SK-MEL-5 (cell line): ENCODE measurements around the gene NNAT. TPM values are rescaled to one million over a fixed set of nuclear protein-coding genes. Genes with fewer than 3 reads are reported as not detected.
"Not testable (repeated sequence)": the region's sequence is repeated elsewhere in the genome, so short reads cannot be mapped to it uniquely, and the experiment has no call there.

Experiments
- DNase-seq: peaks from one replicate; pipeline ENCODE4 v3.0.0-alpha.2; 2016; ENCODE audit warnings: low read depth, low spot score
- in situ Hi-C: cut with HindIII; loops from 2 replicates; pipeline ENCODE4 v1.10.0; 2016; ENCODE audit warnings: low sequenced_read_pairs, high pct_unique_total_duplicates, low pct_unique_long_range_greater_than_20kb
- total RNA-seq: library from RNA; depleted of rRNA; stranded (reverse); fragments of >200 nt; shearing (Covaris generic); gene quantifications from 2 replicates; pipeline ENCODE4 v1.2.3, GENCODE V29; 2014

Gene NNAT
- total RNA-seq, 1 experiment from 2014 or later: not detected

GRCh38 chr20:37550101-37550920, 29.3 kb downstream of the NNAT start:
- in situ Hi-C loops, DNase-seq: not testable (repeated sequence)

GRCh38 chr20:37551660-37552059, 30.6 kb downstream of the NNAT start:
- in situ Hi-C loops, DNase-seq: not testable (repeated sequence)

- in situ Hi-C loops: no loop called here
- DNase-seq: peak; percentile 27
Measured at GRCh38 chr20:37552415-37552814, 31.4 kb downstream of the NNAT start.

DNA sequence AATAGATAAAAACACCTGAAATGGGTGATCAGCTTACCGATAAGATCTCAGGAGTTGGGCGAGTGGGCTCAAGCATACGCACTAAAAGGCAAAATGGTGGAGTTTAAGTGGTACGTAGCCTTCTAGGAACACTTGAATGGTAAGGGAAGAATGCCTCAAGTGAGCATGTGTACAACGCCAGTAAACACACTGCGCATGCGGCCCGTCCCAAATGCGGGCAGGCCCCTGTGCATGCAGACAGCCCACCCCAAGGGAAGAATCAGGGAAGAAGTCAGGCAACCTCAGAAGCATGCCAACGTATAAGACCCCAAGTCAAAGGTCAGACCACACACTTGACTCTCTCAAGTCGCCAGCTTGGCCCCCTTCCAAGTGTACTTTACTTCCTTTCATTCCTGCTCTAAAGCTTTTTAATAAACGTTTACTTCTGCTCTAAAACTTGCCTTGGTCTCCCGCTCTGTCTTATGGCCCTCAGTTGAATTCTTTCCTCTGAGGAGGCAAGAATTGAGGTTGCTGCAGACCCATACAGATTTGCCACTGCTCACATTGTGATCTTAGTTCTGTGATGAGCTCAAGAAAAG, 33.8 kb downstream of the NNAT start:
- in situ Hi-C loops, DNase-seq: not testable (repeated sequence)

DNA sequence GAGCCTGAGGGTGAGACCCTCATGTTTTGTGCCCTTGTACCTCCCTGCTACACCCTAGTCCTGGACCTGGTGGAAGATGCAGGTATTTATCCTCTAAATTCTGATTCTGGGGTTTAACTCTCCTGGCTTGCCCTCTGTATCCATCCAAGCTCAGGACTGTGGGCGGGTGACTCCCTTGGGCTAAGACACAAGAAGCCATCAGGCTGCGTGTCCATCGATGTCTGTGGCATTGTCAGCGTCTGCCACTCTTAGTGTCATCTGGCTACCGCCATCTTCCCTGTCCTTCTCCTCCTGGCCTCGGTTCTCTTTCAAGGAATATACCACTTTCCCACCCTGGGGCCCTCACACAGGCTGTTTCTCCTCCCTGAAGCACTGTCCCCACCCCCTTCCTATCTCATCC, 35.5 kb downstream of the NNAT start:
- no peak for DNase-seq
- in situ Hi-C loops: no loop called here

GRCh38 chr20:37558306-37558705, 37.3 kb downstream of the NNAT start:
- DNase-seq: no peak
- in situ Hi-C loops: no loop called here

- in situ Hi-C loops: no loop called here
- DNase-seq: no peak
Measured at GRCh38 chr20:37558779-37559178, 37.7 kb downstream of the NNAT start.

DNA sequence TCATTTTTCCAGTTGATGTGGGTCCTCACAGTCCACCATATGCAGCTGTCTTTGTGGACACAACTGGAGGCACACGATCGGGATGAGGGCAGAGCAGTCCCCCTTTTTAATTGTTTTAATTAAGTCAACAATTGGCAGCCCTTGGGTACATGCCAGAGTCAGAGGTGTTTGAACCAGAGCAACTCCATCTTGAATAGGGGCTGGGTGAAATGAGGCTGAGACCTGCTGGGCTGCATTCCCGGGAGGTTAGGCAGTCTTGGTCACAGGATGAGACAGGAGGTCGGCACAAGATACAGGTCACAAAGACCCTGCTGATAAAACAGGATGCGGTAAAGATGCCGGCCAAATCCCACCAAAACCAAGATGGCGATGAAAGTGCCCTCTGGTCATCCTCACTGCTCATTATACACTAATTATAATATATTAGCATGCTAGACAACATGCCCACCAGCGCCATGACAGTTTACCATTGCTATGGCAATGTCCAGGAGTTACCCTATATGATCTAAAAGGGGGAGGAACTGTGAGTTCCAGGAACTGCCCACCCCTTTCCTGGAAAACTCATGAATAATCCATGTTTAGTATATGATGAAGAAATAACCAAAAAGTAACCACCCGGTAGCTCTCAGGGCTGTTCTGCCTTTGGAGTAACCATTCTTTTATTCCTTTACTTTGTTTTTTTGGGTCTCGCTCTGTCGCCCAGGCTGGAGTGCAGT, 38.4 kb downstream of the NNAT start:
- in situ Hi-C loops: no loop called here
- no peak for DNase-seq

DNA sequence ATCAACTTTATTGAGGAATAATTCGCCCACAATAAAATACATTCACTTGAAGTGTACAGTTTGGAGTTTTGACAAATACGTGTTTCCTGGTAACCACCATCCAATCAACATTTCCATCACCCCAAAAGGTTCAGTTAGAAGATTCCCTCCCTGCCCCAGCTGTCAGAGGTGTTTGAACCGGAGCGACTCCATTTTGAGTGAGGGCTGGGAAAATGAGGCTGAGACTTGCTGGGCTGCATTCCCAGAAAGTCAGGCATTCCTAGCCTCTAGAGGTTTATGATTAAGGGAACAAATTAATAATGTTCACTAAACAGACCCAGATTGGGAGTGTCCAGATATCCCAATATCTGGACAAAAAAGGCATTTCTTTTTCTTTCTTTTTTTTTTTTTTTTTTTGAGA, 39.6 kb downstream of the NNAT start:
- DNase-seq: no peak
- in situ Hi-C loops: no loop called here

DNA sequence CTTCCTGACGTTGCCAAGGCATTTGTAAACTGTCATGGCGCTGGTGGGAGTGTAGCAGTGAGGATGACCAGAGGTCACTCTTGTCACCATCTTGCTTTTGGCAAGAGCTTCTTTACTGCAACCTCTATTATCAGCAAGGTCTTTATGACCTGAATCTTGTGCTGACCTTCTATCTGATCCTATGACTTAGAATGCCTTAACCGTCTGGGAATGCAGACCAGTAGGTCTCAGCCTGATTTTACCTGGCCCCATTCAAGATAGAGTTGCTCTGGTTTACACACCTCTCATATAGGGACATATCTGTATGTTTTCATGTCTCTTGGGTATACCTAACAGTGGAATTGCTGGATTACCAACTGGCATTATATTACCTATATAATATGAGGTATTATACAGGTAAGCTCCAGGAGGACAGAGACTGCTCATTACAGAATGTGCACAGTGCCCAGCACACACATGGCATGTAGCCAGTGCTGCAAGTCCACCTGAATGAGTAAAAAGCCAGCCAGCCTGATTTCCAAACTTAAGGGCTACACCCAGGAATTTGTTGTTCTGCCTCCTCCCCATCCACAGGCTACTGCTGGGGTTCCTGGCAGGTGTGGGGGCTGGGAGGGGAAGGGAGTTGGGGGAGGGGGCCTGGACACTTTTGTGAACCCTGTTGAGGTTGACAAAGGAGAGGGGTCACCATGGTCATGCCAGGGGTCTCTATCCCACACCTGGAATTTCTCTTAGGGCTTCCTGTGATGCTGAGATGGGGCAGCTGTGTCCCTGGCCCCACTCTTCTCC, 41.8 kb downstream of the NNAT start:
- in situ Hi-C loops: no loop called here
- no peak for DNase-seq

DNA sequence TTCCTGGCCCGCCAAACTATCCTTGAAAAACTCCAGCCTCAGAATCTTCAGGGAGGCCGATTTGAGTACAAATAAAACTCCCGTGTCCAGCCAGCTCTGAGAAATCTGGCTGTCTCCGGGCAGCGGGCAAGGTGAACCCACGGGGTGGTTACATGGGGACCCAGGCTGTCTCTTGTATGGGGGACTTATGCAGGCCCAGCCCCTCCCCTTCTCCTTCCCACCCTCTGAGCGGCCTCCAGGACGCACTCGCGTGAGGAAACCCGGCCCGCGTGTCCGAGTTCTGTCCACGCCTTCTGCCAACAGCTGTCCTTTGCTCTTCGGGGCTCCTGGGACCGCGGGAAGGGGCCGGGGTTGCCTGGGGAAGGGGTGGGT, 43.0 kb downstream of the NNAT start:
- in situ Hi-C loops: no loop called here
- no peak for DNase-seq

- DNase-seq: peak; percentile 50
- in situ Hi-C loops: no loop called here
Measured at GRCh38 chr20:37564388-37565133, 43.5 kb downstream of the NNAT start.

- DNase-seq: no peak
- in situ Hi-C loops: no loop called here
Measured at GRCh38 chr20:37565134-37565811, 44.2 kb downstream of the NNAT start.

DNA sequence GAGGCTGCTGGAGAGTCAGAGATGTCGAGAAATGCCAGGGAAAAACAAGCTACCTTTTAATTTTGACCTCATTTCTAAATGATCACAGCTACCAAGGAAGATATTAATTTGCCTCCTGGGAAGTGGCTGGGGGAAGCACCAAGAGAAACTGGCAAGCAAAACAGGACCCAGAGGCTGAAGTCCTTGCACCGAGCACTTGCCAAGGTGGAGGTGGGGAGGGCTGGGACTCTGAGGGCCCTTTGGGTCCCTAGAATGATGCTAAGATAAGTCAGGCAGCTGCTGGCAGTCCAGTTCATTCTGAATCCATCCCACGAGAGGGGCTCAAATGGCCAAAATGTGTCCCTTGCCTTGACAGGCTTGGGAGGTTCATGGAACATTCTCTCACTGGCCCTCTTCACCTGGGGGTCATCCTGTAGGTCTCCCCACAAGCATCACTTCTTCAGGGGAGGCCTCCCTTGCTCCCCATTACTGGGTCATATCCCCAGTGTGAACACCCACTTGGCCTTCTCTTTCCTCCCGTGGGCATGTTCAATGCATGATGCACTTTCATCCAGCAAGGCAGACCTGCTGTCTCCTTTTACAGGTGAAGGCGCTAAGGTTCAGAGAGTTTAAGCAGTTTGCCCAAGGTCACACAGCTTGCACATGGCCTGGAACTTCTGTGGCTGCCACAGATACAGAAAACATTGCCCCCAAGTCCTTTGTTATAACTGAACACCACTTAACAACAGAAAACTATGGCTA, 45.7 kb downstream of the NNAT start:
- in situ Hi-C loops: no loop called here
- no peak for DNase-seq

- DNase-seq: no peak
- in situ Hi-C loops: no loop called here
Measured at GRCh38 chr20:37567331-37567665, 46.2 kb downstream of the NNAT start.
